Measurements from ENCODE around the gene SLC8A3. TPM values are rescaled to one million over a fixed set of nuclear protein-coding genes. Genes with fewer than 3 reads are reported as not detected.

The SLC8A3 gene
- total and polyA plus RNA-seq, 9 of the 15 experiments (the other 6 are each of a cell fraction or from before 2014, with no cell fraction given), result not detected

- TF ChIP-seq ARHGAP35 (IDR thresholded peaks at IDR 0.05; ENCODE audit: partially characterized antibody) (no peak), NR3C1 (CRISPR knock-in tag; IDR thresholded peaks at IDR 0.05) (no peak), ZNF280B (CRISPR knock-in tag; IDR thresholded peaks at IDR 0.05) (no peak), PML (IDR thresholded peaks at IDR 0.05; ENCODE audit: low read length) (peak; percentile 95), BCLAF1 (IDR thresholded peaks at IDR 0.05; ENCODE audit: borderline replicate concordance in 1 of 2, control insufficient read depth in 1 of 2, low read depth in 2 of 2, low read length in 1 of 2) (no peak), BCL6 (CRISPR knock-in tag; IDR thresholded peaks at IDR 0.05) (no peak; the same call in 1 of the 2 replicates), MBD1 (CRISPR knock-in tag; IDR thresholded peaks at IDR 0.05) (no peak), POLR2A (conservative IDR thresholded peaks at IDR 0.05) (no peak)
Observed at GRCh38 chr14:70237710-70238109, 49.0 kb upstream of the SLC8A3 start (continued).
